HG03060 (cell line): ENCODE data around the gene OR52E6.

Experiments used
- ATAC-seq: cut with Tn5 transposase; IDR thresholded peaks from one replicate; pipeline ENCODE4 v1.9.1; 2021; ENCODE audit warnings: low read depth, moderate number of reproducible peaks; ENCODE audit not compliant: unreplicated experiment

OR52E6 gene

DNA sequence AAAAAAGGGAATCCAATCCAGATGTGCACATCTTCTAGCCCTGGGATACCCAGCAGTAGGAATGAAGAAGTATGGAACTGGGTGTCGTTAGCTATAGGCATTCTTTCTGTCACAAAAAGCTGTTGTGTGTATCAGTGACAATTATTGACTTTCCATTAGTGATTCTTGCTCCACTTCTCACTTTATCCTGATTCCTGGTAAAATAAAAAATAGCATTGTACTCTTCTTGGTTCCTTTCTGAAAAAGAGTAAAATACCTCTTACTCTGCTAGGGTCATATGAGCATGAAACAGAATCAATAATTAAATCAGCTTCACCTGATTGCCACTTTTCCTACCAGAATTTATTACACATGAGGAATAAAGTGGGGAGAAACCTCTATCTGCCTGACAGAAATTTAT is at the start of gene OR52E6:
Gene OR52E6 (minus strand): TSS at position 101 of the 400 bp plus-strand sequence. CDS start 0 bp downstream, at position 101.
- no peak for ATAC-seq

DNA sequence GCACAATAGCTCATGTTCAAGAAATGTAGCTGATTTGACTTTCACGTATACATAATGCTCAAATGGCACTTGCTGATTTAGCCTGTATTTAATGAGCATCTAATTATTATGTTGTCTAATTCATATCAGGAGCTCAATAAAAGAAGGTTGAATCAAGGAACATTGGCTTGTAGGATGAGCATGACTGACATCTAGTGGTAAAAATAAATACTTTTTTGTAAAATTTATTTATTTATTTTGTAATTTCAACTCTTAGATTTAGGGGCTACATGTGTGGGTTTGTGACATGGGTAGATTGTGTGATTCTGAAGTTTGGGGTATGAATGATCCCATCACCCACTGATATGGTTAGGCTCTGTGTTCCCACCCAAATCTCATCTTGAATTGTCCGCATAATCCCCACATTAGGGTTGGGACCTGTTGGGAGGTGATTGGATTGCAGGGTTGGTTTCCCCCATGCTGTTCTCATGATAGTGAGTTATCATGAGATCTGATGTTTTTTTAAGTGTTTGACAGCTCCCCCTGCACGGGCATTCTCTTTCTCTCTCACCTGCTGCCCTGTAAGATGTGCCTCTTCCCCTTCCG is 49.6 kb upstream of the OR52E6 start:
- ATAC-seq, result no peak

DNA sequence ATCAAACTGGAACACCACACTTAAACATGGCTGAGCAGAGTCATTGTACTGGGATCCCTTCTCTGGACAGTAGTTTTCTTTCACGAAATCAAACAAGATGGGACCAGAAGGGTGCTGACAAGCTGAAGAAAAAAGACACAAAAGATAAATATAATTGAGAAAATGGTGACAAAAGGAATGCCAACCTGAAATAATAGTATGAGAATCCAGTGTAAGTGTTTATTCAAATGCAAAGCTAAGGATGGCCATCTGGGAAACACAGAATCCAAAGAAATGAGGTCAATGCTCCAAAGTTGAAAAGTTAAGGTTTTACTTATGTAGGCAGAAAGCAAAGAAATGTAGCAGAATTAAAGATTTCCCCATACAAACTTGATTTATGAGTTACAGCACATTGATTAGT is 46.0 kb upstream of the OR52E6 start:
- no peak for ATAC-seq

DNA sequence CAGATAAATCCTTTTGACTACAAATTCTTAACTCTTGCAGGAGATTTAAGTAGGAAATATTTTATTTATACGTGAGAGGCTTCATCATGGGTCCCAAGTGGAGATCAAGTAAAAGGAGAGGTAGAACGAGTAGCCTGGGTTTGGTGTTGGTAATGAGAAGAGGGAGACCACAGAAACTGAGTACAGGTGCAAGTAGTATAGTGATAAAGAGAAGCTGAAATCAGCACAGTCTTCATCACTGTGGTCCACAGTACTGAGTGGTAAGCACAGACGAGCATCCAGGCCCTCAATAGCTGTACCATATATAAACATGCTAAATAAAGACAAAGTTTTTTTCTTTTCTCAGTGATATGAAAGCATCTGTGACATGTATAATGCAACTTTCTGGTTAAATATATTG is 45.5 kb upstream of the OR52E6 start:
- ATAC-seq, result no peak

DNA sequence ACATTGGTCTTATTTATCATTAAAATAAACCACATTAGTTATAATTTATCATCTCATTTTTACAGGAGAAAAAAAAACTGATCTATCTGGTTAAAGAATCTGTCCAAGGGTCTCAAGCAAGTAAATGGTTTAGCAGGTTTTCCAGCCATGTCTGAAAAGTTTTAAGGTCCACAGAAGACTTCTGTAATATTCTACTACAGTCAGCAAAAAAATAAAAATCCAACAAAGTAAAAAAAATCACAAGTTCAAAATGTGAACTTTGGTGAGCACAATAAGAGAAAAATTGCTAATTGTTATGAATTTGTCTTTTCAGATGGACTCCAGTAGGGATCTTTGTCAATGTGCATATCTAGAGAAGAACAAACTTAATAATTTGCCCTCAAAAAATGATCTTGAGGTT is 40.1 kb upstream of the OR52E6 start:
- ATAC-seq, result no peak

DNA sequence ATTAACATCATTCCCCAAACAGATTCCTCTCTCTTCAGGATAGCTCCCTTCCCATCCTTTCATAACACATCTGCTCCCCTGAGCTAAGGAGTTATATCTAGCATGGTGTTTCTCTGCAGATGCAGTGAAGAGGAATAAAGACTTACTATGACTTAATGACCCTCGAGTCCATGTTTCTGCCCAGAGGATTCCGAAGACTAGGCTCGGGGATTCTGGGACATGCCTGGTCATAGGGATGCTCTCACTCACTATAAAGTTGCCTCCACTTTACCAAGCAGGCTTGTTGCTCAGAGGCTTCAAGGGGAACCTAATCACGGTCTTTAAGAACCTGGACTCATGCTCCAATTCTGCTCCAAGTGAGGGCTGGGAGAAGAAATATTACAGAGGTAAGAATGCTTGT is 38.6 kb upstream of the OR52E6 start, which contains the start of gene OR52E4:
Gene OR52E4 (plus strand): TSS at position 301 of the 400 bp plus-strand sequence. CDS start 3,664 bp downstream, outside the sequence.
- ATAC-seq, result no peak

DNA sequence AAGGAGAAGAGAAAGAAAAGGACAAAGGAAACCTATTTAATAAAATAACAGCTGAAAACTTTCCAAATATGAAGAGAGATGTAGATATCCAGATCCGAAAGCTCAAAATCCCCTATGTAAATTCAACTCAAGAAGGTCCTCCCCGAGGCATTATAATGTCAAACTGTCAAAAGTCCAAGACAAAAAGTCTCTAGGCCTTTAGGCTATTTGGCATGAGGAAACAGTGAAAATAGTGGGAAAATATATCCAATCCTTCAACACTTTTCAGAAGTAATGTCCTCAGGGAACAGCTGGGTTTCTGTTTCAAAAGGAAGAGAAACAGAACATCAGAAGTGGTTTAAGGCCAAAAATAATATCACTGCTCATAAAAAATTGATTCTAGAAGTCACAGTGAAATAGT is 36.9 kb upstream of the OR52E6 start:
- no peak for ATAC-seq

DNA sequence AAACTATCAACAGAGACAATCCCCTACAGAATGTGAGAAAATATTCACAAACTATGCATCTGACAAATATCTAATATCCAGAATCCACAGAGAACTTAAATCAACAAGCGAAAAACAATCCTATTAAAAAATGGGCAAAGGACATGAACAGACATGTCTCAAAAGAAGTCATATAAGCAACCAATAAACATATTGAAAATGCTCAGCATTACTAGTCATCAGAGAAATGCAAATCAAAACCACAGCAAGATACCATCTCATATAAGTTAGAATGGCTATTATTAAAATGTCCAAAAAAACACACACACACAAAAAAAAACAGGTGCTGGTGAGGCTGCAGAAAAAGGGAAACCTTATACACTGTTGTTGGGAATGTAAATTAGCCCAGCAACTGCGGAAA is 24.1 kb upstream of the OR52E6 start:
- no peak for ATAC-seq

DNA sequence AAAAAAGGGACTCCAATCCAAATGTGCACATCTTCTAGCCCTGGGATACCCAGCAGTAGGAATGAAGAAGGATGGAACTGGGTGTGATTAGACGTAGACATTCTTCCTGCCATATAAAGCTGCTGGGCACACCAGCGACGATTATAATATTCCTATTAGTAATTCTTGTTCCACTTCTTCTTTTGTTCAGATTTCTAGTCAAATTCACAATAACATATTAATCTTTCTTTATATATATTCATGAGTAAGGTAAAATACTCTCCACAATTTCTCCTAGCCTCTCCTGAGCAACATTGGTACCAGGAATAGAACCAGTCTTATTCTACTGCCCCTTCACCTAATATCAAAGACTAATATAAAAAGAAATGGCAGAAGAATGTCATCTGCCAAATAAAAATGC is 15.9 kb upstream of the OR52E6 start, which contains the start of gene OR52E8:
Gene OR52E8 (minus strand): TSS at position 101 of the 400 bp plus-strand sequence. CDS start 0 bp downstream, at position 101.
- no peak for ATAC-seq

DNA sequence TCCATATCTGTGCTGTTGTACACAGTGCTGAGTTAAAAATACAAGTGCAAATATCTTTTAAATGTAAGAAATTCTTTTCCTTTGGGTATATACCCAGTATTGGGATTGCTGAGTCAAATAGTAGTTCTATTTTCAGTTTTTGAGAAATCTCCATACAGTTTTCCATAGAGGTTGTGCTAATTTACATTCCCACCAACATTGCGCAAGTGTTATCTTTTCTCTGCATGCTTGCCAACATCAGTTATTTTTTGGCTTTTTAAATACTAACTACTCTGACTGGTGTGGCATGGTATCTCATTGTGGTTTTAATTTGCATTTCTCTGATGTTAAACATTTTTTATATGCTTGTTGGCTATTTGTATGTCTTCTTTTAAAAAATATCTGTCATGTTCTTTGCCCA is 9.3 kb upstream of the OR52E6 start:
- ATAC-seq, result no peak

DNA sequence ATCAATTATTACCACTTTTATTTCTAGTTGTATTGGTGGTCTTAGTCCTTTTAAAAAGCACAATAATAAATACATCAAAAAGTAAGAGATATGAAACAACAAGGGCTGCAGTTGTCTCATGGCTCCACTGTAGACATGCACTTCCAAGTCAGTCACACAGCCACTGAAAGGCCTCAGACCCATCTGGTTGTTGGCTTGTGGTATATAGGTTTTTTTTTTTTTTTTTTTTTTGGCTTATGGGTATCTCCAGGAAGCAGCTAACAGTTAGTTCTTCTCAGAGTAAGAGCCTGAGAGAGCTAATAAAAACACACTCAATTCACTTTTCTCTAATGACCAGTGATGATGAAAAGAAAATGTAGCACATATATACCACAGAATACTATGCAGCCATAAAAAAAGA is 6.0 kb upstream of the OR52E6 start:
- no peak for ATAC-seq

DNA sequence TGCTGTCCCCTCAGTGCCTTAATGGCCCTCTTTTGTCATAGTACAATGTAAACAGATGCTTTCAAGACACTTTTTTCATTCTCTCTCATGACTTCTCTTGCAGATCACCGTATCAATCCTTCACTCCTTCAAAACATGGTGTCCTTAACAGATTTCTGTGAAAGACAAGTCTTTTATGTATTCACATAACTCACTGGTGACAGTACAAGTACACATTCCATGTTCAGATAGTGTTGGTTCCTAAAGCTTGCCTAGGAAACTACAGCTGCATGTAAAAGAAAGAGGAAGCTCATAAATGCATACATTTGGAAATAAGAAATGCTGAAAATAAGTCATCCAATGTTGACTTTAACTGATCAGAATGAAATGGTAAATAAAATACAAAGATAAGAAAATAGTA is 5.0 kb upstream of the OR52E6 start:
- no peak for ATAC-seq

DNA sequence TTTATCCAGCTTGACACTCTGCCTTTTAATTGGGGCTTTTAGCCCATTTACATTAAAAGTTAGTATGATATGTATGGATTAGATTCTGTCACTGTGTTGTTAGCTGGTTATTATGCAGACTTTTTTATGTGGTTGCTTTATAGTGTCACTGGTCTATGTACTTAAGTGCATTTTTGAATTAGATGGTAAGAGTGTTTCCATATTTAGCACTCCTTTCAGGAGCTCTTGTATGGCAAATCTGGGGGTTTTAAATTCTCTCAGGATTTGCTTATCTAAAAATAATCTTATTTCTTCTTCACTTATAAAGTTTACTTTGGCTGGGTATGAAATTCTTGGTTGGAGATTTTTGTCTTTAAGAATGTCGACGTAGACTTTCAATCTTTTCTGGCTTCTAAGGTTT is 4.0 kb downstream of the OR52E6 start:
- no peak for ATAC-seq

DNA sequence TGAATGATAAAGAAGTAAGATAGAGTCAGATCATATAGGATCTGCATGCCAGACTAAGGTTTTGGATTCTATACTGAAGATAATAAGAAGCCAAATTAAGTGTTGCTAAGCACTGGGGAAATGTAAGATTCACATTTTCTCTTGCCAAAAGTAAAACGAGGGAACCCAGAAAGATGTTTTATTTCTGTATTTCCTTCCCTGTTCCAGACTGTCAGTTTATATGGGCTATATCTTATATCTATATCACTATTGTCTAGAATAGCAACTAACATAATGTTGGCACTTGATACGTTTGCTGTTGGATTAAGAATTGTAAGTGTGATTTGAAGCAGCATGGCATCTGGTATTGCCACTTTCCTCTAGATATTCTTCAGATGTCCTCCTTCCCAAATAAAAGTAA is 8.3 kb downstream of the OR52E6 start:
- ATAC-seq, result no peak

DNA sequence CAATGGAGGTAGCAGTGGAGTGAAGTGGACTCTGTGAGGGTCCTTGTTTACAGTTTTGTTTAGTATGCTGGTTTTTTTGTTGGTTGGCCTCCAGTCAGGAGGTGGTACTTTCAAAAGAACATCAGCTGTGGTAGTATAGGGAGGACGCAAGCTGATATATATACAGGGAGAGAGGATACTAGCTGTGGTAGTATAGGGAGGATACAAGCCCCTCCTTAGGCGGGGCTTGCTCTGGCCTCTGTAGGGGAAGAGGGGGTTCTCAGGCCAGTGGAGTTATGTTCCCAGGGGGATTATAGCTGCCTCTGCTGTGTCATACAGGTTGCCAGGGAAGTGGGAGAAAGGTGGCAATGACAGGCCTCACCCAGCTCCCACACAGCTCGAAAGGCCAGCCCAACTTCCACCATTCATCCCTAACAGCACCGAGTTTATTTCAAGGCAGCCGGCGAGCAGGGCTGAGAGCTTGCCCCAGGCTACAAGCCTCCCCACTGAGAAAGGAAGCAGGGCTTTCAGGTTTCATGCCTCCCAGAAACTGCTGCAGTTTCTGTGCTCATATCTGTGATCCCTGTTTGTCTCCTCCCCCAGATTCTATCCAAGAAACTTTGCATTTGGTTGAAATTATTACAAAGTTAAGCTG is 10.4 kb downstream of the OR52E6 start:
- no peak for ATAC-seq

DNA sequence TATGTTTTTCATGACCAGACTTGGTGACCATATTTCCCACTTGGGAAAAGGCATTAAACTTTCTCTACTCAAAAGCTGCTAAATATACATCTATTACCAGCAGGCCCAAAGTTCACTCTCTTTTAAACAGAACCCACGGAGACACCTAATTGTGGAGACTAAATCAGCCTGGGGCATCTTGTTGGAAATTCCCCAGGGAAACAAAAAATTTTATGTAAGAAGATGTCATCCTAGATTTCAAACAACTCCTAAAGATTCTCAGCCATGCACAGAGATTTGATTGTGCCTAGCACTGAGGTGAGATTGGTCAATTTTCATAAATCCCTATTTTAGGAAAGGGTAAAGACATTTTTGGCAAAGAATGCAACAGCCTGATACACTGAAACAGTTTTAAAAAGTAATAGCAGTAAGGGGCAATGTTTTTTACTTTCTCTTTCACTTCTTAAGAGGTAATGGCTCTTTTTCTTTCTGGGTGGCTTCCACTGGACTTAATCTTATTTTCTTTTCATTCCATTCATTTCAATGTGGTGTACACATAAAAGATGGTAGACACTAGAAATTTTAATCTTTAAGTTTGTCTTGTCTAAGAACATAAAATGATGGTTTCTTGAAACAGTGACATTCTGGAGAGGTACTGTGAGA is 23.3 kb downstream of the OR52E6 start:
- no peak for ATAC-seq

DNA sequence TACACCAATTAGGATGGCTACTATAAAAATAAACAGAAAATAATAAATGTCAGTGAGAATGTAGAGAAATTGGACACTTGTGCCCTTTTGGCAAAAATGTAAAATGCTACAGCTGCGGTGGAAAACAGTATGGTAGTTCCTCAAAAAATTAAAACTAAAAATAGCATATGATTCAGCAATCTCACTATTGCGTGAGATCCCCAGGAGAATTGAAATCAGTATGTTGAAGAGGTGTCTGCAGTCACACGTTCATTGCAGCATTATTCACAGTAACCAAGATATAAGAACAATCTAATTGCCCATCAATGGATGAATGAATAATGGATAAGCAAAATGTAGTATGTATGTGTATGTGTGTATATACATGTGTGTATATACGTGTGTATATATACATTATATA is 26.2 kb downstream of the OR52E6 start:
- ATAC-seq, result peak; percentile 37

DNA sequence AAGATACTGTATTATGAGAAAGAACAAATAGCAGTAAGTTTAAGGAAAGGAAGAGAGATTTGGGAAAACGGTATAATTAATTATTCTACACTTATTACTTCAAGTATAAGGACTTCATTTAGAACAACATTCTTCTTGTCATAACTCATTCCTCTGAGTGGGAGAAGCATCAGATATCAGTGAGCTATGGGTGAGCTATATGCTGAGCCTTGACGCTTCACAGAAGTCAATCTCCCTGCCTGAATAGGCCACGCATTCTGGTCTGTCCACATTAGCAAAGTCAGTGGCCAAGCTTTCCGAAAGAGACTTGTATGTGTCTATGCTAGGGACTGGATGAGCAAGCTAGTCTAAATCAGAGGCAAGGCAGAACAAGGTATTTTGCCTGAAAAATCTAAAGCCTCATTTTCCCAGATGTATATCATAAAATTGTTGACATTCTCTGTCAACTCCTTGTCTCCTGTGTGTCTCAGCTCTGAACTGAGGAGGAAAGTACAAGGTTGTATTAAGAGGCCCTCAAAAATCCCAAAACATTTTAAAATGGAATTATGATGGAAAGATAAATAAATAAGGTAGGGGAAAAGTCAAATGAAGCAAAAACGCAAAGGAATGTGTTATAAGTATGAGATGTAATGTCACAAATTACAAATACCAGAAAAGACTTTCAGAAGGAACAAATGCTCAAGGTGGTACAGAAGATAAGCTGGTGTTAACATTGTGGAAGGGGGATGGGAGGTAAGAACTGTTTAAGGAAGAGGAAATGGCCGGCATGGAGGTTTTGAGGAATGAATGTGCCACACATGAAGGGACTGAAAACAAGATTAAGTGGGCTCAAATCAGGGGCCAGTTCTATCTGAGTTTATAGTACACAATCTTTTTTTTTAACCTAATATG is 31.5 kb downstream of the OR52E6 start:
- no peak for ATAC-seq

DNA sequence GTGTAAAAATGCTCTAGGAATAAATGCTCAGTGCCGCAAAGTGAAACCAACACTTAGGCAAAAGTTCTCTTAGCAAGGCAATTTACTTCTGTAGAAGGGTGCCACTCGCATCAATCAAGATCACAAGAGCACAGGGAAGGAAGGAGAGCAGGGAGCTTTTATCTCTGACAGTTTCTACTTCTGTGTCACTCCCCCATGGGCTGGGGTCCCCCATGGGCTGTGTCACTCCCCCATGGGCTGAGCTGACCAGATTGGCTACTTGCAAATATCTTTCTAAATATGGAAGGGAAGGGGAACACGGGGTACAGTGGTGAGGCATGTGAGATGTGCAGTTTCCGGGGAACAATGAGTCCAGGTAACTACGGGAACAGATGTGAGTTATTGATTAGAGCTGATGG is 32.6 kb downstream of the OR52E6 start:
- peak; percentile 17 for ATAC-seq

DNA sequence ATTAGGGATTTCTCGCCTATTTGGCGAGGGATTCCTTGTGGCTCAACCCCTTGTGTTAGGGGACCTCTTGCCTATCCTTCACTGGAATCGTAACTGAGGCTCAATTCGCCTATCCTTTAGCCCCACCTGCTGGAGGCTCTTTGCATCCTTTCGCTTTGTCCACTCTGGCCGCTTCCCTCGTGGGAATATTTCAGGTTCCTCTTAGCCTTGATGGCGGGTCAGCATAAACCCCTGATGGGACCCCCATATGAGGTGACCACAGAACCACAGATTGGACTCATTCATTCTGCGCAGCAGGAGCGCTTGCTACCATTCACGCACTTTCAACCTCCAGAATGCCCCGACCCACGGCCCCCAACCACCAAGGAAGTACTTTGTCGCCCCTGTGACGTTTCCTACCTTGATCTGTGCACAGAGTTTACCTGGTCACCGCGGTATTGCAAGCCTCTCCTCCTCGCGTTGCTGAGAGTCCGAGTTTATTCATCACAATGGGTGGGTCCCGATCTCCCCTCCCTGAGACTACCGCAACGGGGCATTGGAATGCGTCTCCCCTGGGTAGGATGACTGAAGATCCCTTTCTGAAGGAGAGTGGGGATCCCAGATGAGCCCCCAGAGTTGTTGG is 33.1 kb downstream of the OR52E6 start, which contains the start of gene OR52N2:
Gene OR52N2 (plus strand): TSS at position 425 of the 622 bp plus-strand sequence. CDS start 11,412 bp downstream, outside the sequence.
- peak; percentile 75 for ATAC-seq
